Stimulated activated CD4-positive, alpha-beta T cell treated with anti-CD3 and anti-CD28 coated beads, Interleukin-4, amount 100 ng/mL, for 48 hours (primary cell): ENCODE measurements around the gene BCKDHB.

ENCODE experiments used
- DNase-seq, 2 donors: peaks; one replicate each; pipeline ENCODE4 v3.0.0-alpha.2; 2020; ENCODE audit warnings: low read depth in 2 of 2

Gene BCKDHB

DNA sequence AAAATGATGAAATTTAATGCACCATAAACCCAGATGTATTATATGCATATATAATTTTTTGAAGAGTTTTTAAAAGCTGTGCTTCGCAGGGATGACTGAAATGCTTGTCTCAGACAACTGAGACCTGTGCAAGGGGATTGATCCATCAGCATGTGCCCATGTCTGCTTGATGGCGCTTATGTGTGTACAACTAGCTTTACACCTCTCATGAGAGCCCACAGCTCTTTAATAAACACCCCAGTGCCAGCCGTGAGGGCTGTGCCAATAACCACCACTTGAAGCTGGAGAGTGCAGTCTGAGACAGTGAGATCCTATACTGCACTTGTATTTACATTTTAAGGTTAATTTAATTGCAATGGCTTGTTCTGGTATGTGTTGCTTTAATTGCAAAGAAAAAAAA lies 225.5 kb downstream of the BCKDHB start:
- no peak for DNase-seq

DNA sequence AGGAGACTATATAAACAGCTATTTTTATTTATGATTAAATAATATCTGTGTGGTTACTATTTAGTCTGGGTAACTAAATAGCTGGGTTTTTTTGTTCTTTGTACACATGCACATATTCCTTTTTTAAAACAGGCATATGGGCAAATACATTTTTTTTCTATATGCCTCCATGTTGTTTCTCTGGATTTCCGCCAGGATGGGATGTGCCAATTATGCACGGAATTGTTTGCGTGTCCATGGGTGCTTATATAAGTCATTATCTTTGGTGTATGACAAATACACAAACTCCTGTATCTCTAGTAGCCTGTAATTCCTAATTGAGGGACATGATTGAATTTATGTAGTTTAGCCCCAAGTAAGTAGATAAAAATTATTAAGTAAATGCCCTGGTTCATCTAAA lies 226.9 kb downstream of the BCKDHB start:
- no peak for DNase-seq

DNA sequence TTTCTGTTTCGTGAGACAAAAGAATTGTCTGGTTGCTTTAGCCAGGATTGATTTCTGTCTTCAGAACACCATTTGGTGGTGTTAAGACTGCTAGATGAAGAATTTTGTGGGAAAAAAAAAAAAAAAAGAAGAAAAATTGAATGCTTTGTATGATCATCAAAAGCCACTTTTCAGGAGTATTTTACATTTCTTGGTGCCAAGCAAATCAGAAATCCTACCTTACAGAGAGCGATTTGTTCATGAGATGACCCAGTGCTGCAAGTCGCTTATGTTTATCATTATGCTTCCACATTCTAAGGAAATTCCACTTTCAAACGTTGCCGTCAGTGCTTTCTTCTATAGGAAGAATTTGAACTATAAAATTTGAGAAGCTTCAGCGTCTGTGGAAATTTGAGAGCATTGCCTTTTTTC lies 228.7 kb downstream of the BCKDHB start:
- no peak for DNase-seq

DNA sequence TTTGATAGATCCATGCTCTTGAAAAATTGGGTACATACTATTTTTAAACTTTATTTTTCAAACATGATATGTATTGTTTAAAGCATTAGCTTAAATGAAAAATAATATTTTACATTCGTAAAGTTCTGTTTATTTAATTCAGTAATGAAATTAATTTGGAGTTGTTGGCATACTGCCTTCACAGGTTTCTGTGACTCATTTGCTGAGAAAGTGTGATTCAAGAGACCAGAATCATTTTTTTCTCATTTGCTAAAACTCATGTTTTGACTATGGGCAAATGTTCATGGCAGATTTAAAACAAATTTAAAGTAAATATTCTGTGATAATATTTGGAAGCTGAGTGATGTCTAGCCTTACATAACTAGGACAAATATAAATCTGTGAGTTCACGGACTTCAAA lies 230.4 kb downstream of the BCKDHB start:
- no peak for DNase-seq

DNA sequence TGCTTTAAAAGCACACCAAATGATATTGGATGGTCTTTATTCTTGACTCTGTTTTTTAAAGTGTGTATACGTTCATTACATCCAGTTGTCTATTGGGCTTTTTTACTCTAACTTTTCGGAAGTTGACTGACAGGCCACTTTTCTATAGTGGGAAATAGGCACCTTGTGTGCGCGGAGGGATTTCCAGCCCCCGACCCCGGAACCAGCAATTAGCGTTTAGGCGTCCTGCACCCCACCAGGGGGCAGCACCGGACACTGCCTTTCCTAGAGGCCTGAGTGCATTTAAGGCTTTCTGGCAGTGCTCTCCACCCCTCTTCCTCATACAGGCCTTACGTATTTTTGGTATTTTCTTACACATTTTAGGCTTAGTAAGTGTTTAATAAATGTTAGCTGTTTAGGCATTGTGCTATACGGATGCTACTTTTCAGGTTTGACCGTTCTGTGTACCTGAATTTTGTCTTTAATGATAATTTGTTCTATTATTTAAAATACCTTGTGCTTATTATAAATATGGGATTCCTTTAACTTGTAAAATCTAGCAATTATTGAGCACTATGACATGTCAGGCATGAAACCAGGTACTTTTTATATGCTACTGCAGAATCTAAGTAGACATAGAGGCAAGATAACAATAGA lies 231.8 kb downstream of the BCKDHB start:
- DNase-seq, result peak; percentile 65 to 66

DNA sequence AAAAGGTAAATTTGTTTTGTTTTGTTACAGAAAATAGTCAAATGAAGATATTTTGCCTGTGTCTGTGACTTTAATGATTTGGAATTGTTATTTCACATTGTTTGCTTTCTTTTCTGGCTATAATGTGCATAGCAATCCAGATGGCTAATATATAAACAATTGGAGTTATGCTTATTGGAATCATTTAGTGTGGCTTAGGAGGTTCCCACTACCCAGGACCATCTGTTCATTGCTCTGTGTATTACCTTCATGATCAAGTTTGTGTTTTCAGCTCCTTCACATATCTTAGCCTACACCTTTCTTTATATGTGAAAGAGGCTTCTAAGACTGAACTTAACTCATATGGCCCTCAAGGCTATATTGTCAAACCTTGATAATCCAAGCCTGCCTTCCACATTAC lies 232.9 kb downstream of the BCKDHB start:
- DNase-seq, result no peak

DNA sequence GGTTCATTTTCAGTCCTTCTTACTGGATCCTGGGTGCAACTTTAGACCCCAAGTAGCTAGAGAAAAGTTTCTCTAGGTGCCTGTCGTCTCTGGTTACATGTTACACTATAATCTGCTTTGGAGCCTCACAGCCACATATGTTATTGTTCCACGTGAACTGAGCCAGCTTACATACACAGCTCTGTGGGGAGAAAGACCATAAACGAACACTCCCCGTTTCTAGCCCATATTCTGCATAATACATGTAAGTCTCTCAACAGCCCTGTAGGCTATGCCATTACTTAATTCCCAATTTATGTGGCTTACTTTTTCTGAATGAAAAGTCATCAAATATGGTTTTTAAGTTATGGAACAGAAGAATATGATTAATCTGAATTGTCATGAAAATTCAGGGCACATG lies 233.8 kb downstream of the BCKDHB start:
- no peak for DNase-seq

DNA sequence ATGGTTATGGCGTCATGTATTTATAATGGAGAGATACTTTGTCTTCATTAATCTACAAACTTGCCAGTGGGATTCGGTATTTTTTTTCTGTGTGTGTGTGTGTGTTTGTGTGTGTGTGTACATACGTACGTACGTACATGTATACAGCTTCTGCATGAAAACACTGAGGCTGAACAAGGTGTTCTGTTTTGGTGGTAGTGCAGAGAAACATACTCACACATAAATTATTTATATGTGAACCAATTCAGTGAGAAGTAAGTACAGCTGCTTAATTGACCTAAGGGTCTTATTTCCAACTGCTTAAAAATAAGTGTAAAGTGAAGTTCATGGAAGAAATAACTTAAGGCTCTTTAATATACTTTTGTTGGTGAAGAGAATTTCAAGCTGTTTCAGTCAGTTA lies 234.2 kb downstream of the BCKDHB start:
- no peak for DNase-seq

DNA sequence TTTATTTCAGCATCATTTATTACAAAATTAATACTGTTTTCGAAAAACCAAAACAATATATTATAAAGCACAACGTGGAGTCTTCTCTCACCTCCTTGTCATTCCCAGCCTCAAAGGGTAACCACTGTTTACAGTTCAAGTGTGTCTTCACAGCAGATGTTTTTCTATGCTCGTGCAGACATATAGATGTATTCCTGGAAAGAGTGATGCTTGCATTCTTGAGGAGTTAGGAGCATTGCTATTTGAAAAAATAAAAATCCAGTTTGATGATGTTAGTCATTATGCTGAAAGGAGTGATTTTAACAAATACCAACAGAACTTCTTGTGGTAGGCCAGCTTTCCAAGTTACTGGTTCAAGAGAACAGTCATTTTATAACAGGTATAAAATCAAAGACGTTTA lies 234.9 kb downstream of the BCKDHB start:
- DNase-seq, result no peak

DNA sequence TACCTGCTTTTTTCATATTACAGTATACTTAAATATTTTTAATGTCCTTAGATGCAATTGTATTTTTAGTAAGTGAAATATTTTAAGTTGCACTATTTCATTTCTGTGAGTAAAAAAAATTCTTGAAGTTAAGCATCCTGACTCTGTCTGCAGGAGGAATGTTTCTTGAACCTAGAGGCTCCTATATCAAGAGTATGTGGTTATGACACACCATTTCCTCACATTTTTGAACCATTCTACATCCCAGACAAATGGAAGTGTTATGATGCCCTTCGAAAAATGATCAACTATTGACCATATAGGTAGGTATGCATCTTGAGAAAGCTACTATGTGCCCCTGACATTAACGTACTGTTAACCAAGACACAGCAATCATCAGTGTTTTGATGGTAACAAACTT lies 237.0 kb downstream of the BCKDHB start:
- no peak for DNase-seq

DNA sequence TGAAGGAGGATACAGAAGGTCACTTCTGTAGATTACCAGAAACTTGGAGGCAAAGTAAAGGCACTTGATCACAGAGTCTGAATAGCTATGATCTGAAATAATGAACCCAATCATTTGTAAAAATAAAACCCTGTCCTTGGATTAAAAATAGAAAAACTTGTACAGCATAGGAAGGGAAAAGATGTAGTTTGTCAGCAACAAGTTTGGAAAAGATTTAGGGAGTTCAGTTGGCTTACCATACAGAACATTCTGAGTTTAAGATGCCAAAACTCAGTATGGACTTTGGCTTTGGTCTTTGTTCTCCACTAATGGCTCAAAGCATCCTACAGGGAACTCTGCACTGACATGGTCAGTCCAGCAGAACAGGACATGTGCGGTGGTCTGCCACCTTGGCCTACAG lies 240.6 kb downstream of the BCKDHB start:
- no peak for DNase-seq

DNA sequence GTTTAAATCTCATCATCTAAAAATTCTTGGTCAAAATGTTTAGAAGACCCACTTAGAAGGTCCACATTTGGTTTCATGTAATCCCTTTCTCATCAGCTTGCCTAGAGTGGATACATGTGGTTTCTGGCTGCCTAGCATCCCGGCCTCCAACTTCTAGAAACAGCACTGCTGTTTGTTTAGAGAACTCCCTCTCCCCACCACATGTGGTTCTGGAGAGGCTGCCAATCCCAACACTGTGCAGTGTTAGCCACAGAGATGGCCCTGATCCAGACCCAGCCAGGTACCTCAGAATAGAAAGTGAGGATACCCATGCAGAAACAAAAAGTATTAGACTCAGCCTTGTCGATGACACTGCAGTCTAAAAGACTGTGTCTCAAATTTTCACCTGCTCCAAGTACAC lies 241.8 kb downstream of the BCKDHB start:
- DNase-seq, result no peak

DNA sequence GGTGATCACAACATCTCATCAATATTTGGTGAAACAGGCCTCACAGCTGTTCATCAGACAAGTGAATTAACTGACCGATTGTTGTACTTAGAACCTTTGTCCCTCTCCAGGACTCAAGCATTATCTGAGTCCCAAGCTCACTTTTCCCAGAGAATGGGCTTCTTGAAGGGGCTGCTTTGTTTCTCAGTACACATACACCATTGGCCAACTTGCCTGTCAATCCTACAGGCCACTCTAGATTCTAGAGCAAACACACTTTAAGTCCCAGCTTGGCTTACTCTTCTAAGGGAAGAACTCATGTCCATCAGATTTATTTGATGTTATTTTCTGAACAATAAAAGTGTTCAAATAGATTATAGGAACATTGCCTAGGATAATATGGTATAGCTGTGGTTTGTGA lies 249.5 kb downstream of the BCKDHB start:
- DNase-seq, result no peak

DNA sequence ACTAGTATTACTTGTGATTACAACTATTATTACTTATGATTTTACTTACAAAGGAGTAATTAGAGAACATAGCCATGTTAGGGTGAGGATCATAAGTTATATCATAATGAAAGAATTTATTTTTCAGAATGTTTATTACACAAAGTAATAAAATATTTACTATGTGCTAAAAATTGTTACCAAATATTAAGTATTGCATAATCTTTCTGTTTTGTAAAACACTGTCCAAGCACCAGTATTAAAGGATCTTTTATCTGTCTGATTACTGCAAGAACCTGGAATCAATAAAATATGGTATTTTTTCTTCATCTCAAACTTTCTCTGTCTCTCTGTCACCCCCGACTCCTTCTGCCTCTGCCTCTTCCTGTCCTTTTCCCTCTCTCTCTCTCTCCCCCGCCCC lies 250.1 kb downstream of the BCKDHB start:
- no peak for DNase-seq

DNA sequence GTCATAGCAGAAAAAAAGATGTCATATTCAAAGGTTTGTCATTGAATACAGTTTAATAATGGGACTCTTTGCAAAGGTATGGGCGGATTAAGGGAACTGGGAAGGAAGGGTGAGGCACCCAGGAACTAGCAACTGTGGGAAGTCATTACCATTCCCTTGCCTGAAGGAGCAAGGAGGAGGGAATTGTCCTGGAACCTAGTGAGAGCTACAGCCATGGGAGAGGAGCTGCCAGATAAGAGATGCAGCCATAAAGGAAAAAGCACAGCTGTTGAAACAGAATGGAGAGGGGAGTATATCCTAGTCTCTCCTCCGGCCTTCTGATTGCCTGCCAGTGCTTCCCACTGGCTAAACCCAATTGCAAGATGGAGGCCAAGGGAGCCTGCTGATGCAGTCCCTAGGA lies 250.6 kb downstream of the BCKDHB start:
- DNase-seq, result no peak

DNA sequence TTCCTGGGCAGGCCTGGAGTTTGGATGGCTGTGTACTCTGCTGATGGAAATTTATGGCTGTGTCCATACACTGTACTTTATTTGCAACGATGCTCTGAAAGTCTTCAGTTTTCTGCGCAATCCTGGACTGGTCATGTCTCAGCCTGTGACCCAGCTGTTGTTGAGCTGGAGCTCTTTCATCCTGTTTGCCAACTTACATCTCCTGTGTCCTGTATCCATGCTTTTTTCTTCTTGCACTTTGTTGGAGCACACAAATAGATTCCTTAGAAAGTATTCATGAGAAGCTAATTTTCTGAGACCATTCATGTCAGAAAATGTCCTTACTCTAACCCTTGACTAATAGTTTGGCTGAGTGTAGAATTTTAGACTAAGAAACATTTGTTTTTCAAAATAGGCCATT lies 251.2 kb downstream of the BCKDHB start:
- no peak for DNase-seq

DNA sequence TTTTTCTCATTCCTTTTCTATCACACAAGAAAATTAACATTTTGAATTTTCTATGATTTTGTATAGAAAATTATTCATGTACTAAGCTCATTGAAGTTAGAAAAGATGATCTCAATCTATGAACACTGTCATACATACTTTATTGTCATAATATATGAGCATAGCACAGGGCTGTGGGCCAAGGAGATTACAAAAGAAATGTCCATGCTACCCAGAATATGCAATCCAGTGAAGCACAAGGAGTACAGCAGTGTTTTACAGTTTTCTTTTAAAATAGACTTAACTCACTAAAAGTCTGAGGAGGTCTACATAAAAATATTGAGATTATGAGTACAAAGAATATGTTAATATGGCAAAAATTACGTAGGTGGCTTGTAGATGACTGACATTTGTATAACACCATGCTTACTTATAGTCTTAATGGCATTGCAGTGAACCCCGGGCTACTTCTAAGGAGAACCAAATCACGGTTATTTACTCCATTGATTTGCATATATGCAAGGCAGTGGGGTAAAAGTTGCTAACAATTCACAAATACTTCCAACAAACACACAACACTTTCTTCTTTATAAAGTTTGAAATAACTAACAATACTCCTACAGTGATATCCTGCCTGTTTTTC lies 257.1 kb downstream of the BCKDHB start:
- no peak for DNase-seq

DNA sequence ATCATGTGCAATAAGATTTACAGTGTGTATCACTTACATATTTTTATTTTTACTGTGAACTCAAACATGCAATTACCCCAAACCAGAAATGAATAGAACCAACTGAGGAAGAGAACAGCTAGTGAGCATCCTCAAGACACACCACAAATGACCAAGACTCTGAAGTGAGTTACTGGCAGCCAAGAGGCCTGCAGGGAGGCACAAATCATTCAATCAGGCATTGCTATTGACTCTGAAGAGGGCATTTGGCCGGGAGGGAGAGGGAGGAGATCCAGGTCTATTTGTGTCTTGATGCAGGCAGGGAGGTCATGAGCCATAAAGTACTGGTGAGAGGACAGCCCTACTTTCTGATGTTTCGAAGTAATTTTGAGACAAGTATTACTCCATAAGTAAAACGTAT lies 257.7 kb downstream of the BCKDHB start:
- no peak for DNase-seq

DNA sequence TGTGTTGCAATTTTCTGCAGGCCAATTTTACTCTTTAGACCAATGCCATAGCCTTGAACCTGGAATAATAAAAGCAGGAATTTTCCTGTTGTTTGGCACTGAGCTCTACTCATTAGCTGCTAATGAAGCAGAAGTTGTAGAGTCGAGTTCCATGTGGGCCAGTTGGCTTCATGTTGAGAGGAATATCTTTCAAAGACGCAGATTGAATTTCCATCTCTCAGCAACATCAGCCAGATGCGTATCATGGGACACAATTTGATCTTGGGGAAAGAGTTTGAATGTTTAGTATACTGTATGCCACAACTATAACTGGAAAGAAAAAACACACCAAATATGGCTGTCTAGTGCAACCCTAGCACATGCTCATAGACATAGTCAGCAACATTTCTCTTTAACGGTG lies 259.6 kb downstream of the BCKDHB start:
- DNase-seq, result no peak

DNA sequence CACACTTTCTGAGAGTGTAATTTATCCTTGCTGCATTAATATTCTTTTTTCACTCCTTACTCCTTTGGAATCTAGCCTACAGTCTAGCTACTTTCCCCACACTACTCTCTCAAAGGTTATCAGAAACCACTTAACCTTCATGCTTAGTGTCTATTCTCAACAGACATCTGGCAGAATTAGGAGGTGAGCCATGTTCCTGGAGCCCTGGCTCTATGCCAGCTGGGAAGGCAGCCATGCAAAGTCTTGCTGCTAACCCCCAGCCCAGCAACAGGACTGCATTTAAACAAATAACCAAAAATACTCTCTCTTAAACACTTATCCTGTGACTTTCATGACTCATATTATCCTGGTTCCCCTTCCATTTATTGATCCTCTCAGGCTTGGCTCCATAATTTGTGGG lies 260.2 kb downstream of the BCKDHB start:
- no peak for DNase-seq

DNA sequence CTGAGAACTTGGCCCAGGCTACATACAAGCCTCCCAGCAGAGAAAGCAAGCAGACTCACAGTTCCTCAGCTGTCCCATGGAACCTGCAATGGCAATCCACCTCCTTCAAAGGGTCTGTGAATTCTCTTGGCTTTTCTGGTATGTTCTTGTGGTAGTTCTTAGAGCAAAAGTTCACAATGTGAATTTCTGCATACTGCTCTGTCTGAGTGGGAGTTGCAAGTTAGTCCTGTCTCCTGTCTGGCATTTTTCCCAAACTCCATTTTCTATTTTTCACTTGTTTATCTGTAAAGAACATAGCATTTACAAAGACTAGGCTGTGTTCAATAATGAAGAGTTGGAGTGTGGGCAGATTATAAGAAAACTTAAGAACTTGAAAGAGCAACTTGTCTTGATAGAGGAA lies 269.9 kb downstream of the BCKDHB start:
- DNase-seq, result no peak

DNA sequence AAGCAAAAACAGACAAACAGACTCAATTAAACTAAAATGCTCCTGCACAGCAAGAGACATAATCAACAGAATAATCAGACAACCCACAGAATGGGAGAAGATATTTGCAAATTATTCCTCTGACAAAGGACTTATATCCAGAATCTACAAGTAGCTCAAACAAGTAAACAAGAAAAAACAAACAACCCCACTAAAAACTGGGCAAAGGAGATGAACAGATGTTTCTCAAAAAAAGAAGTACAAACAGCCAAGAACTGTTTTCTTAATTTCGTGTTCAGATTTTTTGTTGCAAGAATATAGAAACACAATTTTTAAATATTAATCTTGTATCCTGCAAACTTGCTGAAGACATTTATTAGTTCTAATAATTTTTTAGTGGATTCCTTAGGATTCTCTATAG lies 274.1 kb downstream of the BCKDHB start:
- DNase-seq, result no peak

DNA sequence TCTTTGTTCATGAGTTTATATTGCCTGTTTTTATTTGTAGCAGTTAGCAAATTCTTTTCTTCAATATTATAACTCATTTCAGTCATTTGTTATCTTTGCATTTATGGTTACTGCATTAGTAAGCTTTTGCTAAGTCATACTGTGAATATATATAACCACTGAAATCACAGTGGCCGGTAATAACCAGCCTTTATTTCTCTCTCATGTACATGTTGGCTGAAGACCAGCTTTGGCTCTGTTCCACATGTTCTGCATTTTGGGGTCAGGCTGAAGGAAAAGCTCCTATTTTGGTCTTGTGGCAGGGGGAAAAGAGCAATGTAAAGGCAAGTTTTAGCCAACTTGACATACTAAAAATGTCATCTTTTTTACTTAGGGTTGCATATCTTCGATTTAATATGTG lies 276.3 kb downstream of the BCKDHB start:
- no peak for DNase-seq

DNA sequence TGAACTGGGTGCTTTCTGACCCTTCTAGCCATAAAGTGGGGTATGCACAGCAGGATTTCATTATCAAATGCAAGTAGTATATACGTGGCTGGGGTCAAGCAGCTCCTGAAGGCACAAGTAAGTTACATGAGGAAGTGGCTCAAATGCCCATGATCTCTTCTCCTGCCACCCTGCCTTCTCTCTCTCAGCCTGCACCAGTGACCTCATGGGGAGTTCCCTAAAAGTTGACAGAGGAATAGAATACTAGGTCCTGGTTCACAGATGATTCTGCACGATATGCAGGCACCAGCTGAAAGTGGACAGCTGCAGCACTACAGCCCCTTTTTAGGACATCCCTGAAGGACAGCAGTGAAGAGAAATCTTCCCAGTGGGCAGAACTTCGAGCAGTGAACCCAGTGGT lies 282.0 kb downstream of the BCKDHB start:
- DNase-seq, result no peak
